WTC11 (cell line): Measurements from ENCODE around the gene SOX15. TPM values are rescaled to one million over a fixed set of nuclear protein-coding genes. Genes with fewer than 3 reads are reported as not detected.
"Not testable (repeated sequence)": the region's sequence is repeated elsewhere in the genome, so short reads cannot be mapped to it uniquely, and the experiment has no call there.

ENCODE experiments used
- ATAC-seq: fragments of 200-7000 bp; cut with Tn5 transposase; 2 replicates; pipeline ENCODE4 v1.10.0; 2021; ENCODE audit warnings: mild to moderate bottlenecking, moderate library complexity
- CTCF ChIA-PET: fragments of 300-600 bp; sonication (Branson Sonifier 250); formaldehyde crosslinking; loops from one replicate; lab custom pipeline; 2021; ENCODE audit warnings: antibody characterized with exemption; lab: Charles Lee
- POLR2A ChIA-PET: fragments of 350-600 bp; sonication (Branson Sonifier 250); formaldehyde crosslinking; loops from one replicate; lab custom pipeline; 2021; ENCODE audit warnings: antibody characterized with exemption; lab: Charles Lee
- DNase-seq: peaks from one replicate; pipeline ENCODE4 v3.0.0; 2021; ENCODE audit warnings: low spot score
- H3K27ac Mint-ChIP-seq: 2 replicates; pipeline ENCODE4 v1.8.0; 2021; ENCODE audit warnings: mixed read lengths
- H3K27me3 Mint-ChIP-seq: 2 replicates; pipeline ENCODE4 v1.8.0; 2021; ENCODE audit warnings: low read depth, mild to moderate bottlenecking, moderate library complexity, mixed read lengths
- H3K36me3 Mint-ChIP-seq: 2 replicates; pipeline ENCODE4 v1.8.0; 2021; ENCODE audit warnings: mixed read lengths
- H3K4me1 Mint-ChIP-seq: 2 replicates; pipeline ENCODE4 v1.8.0; 2022; ENCODE audit warnings: mixed read lengths
- H3K4me3 Mint-ChIP-seq: 2 replicates; pipeline ENCODE4 v1.8.0; 2021; ENCODE audit warnings: mild to moderate bottlenecking, moderate library complexity, mixed read lengths
- H3K9me3 Mint-ChIP-seq: 2 replicates; pipeline ENCODE4 v1.8.0; 2021; ENCODE audit warnings: mixed read lengths
- IRF2 ChIP-seq: sonication (generic); formaldehyde crosslinking; IDR thresholded peaks from 2 replicates; pipeline ENCODE4 v1.8.0; 2022; ENCODE audit warnings: low read depth, missing genetic modification reagents, borderline replicate concordance
- JAZF1 ChIP-seq: fragments of 250-450 bp; sonication (Bioruptor Pico); IDR thresholded peaks from 2 replicates; pipeline ENCODE4 v1.9.0; 2021; ENCODE audit warnings: moderate library complexity, mild to moderate bottlenecking, inconsistent platforms
- NR2C2 ChIP-seq: sonication (generic); formaldehyde crosslinking; IDR thresholded peaks from 2 replicates; pipeline ENCODE4 v1.8.0; 2022; ENCODE audit warnings: mild to moderate bottlenecking, missing genetic modification reagents
- TCF7 ChIP-seq: sonication (generic); formaldehyde crosslinking; IDR thresholded peaks from 2 replicates; pipeline ENCODE4 v1.8.0; 2022; ENCODE audit warnings: mild to moderate bottlenecking, low read depth, missing genetic modification reagents, moderate library complexity
- TEAD4 ChIP-seq: sonication (generic); formaldehyde crosslinking; IDR thresholded peaks from 2 replicates; pipeline ENCODE4 v1.8.0; 2022; ENCODE audit warnings: mild to moderate bottlenecking, missing genetic modification reagents
- ZNF219 ChIP-seq: sonication (generic); formaldehyde crosslinking; IDR thresholded peaks from 2 replicates; pipeline ENCODE4 v1.8.0; 2023; ENCODE audit warnings: missing genetic modification reagents, mild to moderate bottlenecking, borderline replicate concordance
- ZNF232 ChIP-seq: sonication (generic); formaldehyde crosslinking; IDR thresholded peaks from 2 replicates; pipeline ENCODE4 v1.8.0; 2022; ENCODE audit warnings: mild to moderate bottlenecking, missing genetic modification reagents
- ZNF317 ChIP-seq: sonication (generic); formaldehyde crosslinking; IDR thresholded peaks from 2 replicates; pipeline ENCODE4 v1.8.1; 2023; ENCODE audit warnings: low read depth, mild to moderate bottlenecking, moderate library complexity, missing genetic modification reagents, borderline replicate concordance
- total RNA-seq: library from RNA; stranded (reverse); gene quantifications from 3 replicates; pipeline ENCODE4 v1.2.3, GENCODE V29; 2021
- TF ChIP-seq, protein P1 (sequence below): fragments of 250-450 bp; sonication (Bioruptor Pico); IDR thresholded peaks from 2 replicates; pipeline ENCODE4 v1.9.0; 2021; ENCODE audit warnings: mild to moderate bottlenecking, borderline replicate concordance
- TF ChIP-seq, protein P2 (sequence below): sonication (generic); formaldehyde crosslinking; IDR thresholded peaks from 2 replicates; pipeline ENCODE4 v1.8.0; 2023; ENCODE audit warnings: missing genetic modification reagents
- TF ChIP-seq, protein P3 (sequence below): sonication (generic); formaldehyde crosslinking; IDR thresholded peaks from 2 replicates; pipeline ENCODE4 v1.8.1; 2023; ENCODE audit warnings: mild to moderate bottlenecking, missing genetic modification reagents, moderate library complexity
- TF ChIP-seq, protein P4 (sequence below): fragments of 200-600 bp; IDR thresholded peaks from 2 replicates; pipeline ENCODE4 v1.8.0; 2022; ENCODE audit warnings: antibody characterized with exemption
- TF ChIP-seq, protein P5 (sequence below): sonication (generic); formaldehyde crosslinking; conservative IDR thresholded peaks from 2 replicates; pipeline ENCODE4 v1.8.1; 2022; ENCODE audit warnings: mild to moderate bottlenecking, missing genetic modification reagents
- TF ChIP-seq, protein P6 (sequence below): sonication (generic); formaldehyde crosslinking; IDR thresholded peaks from 2 replicates; pipeline ENCODE4 v1.8.1; 2023; ENCODE audit warnings: mild to moderate bottlenecking, moderate library complexity, missing genetic modification reagents
- TF ChIP-seq, protein P7 (sequence below): sonication (generic); formaldehyde crosslinking; IDR thresholded peaks from 2 replicates; pipeline ENCODE4 v1.8.0; 2023; ENCODE audit warnings: missing genetic modification reagents, mild to moderate bottlenecking, borderline replicate concordance

The SOX15 gene
- total RNA-seq, 1 experiment from 2014 or later: 19.9 TPM

DNA sequence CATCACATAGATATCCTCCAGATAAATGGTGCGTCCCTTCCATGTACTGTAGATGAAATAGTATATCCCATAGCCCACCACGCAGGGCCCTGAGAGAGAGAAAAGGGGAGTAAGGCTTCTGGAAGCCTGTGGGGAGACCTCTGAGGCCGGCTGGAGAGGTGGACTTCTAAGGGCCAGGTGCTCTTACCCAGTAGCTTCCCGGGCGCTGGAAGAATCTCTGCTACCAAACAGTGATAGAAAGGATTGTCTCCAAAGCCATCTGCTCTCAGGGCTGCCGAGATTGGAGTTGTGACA, 37.0 kb upstream of the SOX15 start (continued):
- TF ChIP-seq, protein P1, sequence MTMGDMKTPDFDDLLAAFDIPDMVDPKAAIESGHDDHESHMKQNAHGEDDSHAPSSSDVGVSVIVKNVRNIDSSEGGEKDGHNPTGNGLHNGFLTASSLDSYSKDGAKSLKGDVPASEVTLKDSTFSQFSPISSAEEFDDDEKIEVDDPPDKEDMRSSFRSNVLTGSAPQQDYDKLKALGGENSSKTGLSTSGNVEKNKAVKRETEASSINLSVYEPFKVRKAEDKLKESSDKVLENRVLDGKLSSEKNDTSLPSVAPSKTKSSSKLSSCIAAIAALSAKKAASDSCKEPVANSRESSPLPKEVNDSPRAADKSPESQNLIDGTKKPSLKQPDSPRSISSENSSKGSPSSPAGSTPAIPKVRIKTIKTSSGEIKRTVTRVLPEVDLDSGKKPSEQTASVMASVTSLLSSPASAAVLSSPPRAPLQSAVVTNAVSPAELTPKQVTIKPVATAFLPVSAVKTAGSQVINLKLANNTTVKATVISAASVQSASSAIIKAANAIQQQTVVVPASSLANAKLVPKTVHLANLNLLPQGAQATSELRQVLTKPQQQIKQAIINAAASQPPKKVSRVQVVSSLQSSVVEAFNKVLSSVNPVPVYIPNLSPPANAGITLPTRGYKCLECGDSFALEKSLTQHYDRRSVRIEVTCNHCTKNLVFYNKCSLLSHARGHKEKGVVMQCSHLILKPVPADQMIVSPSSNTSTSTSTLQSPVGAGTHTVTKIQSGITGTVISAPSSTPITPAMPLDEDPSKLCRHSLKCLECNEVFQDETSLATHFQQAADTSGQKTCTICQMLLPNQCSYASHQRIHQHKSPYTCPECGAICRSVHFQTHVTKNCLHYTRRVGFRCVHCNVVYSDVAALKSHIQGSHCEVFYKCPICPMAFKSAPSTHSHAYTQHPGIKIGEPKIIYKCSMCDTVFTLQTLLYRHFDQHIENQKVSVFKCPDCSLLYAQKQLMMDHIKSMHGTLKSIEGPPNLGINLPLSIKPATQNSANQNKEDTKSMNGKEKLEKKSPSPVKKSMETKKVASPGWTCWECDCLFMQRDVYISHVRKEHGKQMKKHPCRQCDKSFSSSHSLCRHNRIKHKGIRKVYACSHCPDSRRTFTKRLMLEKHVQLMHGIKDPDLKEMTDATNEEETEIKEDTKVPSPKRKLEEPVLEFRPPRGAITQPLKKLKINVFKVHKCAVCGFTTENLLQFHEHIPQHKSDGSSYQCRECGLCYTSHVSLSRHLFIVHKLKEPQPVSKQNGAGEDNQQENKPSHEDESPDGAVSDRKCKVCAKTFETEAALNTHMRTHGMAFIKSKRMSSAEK (CRISPR knock-in tag): no peak
- TF ChIP-seq, protein P2, sequence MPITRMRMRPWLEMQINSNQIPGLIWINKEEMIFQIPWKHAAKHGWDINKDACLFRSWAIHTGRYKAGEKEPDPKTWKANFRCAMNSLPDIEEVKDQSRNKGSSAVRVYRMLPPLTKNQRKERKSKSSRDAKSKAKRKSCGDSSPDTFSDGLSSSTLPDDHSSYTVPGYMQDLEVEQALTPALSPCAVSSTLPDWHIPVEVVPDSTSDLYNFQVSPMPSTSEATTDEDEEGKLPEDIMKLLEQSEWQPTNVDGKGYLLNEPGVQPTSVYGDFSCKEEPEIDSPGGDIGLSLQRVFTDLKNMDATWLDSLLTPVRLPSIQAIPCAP (CRISPR knock-in tag): no peak

DNA sequence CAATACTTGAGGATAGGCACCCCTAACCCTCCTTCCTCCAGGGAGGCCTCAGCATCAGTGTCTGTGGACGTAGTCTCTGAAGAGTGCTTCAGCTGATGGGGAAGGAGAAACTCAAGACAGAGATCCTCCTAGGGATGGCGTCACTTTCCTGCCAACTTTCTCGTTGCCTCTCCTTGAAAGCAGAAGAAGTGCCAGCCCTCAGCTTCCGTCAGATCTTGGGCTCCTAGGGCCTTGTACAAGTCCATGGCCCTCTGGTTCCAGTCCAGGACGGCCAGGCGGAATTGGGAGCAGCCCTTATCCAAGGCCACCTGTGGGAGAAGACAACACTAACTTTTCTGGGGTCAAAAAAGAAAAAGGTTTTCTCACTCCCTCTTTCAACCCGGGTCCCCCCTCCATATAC, 36.4 kb upstream of the SOX15 start:
- POLR2A ChIA-PET: interaction anchor here (1.0 to 3.1 kb wide), 3 partner anchors 30 to 147 kb away, joined by 3 to 40 read pairs (median 20); partner anchors contain the start of genes TP53 and WRAP53
- Mint-ChIP-seq H3K4me1 (peaks cover 9% of the 10 kb centered on the region), H3K4me3 (peak overlapping the region; percentile 85), H3K36me3 (peaks cover 4% of the 10 kb centered on the region), H3K9me3 (no peaks in the 10 kb centered on the region), H3K27me3 (no peaks in the 10 kb centered on the region), H3K27ac (no peak overlapping the region)
- DNase-seq (no peak), ATAC-seq (no peak)
- CTCF ChIA-PET: interaction anchor here (2.1 to 3.0 kb wide), 6 partner anchors 10 to 61 kb away, joined by 8 to 41 read pairs (median 28); partner anchors contain the start of genes FXR2, SOX15, TP53 and WRAP53
- TF ChIP-seq NR2C2 (CRISPR knock-in tag) (no peak), ZNF317 (CRISPR knock-in tag) (no peak)

DNA sequence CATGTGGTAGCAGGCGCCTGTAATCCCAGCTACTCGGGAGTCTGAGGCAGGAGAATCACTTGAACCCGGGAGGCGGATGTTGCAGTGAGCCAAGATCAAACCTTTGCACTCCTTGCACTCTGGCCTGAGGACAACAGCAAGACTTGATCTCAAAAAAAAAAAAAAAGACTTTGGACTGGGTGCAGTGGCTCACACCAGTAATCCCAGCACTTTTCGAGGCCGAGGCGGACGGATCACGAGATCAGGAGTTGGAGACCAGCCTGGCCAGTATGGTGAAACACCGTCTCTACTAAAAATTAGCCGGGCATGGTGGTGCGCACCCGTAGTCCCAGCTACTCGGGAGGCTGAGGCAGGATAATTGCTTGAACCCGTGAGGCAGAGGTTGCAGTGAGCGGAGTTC, 35.9 kb upstream of the SOX15 start:
- H3K27me3 Mint-ChIP-seq, ATAC-seq, DNase-seq, POLR2A ChIA-PET, H3K4me1 Mint-ChIP-seq, H3K36me3 Mint-ChIP-seq, H3K27ac Mint-ChIP-seq, H3K9me3 Mint-ChIP-seq: not testable (repeated sequence)
- peak overlapping the region; percentile 85; the same call in 1 of the 2 replicates for H3K4me3 Mint-ChIP-seq
- CTCF ChIA-PET: interaction anchor here (0.5 to 3.0 kb wide), 3 partner anchors 10 to 48 kb away, joined by 4 to 29 read pairs (median 8); partner anchors contain the start of gene SOX15

DNA sequence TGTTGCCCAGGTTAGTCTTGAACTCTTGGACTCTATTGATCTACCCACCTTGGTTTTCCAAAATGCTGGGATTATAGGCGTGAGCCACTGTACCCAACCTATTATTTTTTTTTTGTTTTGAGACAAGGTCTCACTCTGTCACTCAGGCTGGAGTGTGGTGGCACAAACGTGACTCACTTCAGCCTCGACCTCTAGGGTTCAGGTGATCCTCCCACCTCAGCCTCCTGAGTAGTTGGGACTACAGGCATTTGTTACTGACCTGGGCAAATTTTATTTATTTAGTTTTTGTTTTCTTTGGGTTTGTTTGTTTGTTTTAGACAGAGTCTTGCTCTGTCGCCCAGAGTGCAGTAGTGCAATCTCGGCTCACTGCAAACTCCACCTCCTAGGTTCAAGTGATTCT, 33.8 kb upstream of the SOX15 start:
- POLR2A ChIA-PET: interaction anchor here (0.6 kb wide), 1 partner anchor 54 kb away, joined by 6 read pairs; no protein-coding TSS in a partner anchor
- TF ChIP-seq, protein P3, sequence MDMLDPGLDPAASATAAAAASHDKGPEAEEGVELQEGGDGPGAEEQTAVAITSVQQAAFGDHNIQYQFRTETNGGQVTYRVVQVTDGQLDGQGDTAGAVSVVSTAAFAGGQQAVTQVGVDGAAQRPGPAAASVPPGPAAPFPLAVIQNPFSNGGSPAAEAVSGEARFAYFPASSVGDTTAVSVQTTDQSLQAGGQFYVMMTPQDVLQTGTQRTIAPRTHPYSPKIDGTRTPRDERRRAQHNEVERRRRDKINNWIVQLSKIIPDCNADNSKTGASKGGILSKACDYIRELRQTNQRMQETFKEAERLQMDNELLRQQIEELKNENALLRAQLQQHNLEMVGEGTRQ (CRISPR knock-in tag): no peak
- TF ChIP-seq IRF2: no peak
- TF ChIP-seq, protein P4, sequence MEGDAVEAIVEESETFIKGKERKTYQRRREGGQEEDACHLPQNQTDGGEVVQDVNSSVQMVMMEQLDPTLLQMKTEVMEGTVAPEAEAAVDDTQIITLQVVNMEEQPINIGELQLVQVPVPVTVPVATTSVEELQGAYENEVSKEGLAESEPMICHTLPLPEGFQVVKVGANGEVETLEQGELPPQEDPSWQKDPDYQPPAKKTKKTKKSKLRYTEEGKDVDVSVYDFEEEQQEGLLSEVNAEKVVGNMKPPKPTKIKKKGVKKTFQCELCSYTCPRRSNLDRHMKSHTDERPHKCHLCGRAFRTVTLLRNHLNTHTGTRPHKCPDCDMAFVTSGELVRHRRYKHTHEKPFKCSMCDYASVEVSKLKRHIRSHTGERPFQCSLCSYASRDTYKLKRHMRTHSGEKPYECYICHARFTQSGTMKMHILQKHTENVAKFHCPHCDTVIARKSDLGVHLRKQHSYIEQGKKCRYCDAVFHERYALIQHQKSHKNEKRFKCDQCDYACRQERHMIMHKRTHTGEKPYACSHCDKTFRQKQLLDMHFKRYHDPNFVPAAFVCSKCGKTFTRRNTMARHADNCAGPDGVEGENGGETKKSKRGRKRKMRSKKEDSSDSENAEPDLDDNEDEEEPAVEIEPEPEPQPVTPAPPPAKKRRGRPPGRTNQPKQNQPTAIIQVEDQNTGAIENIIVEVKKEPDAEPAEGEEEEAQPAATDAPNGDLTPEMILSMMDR: no peak
- TF ChIP-seq TEAD4 (CRISPR knock-in tag): no peak
- no peak for TF ChIP-seq TCF7 (CRISPR knock-in tag)
- TF ChIP-seq, protein P5, sequence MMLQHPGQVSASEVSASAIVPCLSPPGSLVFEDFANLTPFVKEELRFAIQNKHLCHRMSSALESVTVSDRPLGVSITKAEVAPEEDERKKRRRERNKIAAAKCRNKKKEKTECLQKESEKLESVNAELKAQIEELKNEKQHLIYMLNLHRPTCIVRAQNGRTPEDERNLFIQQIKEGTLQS: no peak
- no peak for TF ChIP-seq ZNF232 (CRISPR knock-in tag)
- TF ChIP-seq, protein P6, sequence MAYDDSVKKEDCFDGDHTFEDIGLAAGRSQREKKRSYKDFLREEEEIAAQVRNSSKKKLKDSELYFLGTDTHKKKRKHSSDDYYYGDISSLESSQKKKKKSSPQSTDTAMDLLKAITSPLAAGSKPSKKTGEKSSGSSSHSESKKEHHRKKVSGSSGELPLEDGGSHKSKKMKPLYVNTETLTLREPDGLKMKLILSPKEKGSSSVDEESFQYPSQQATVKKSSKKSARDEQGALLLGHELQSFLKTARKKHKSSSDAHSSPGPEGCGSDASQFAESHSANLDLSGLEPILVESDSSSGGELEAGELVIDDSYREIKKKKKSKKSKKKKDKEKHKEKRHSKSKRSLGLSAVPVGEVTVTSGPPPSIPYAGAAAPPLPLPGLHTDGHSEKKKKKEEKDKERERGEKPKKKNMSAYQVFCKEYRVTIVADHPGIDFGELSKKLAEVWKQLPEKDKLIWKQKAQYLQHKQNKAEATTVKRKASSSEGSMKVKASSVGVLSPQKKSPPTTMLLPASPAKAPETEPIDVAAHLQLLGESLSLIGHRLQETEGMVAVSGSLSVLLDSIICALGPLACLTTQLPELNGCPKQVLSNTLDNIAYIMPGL (CRISPR knock-in tag): no peak
- TF ChIP-seq, protein P7, sequence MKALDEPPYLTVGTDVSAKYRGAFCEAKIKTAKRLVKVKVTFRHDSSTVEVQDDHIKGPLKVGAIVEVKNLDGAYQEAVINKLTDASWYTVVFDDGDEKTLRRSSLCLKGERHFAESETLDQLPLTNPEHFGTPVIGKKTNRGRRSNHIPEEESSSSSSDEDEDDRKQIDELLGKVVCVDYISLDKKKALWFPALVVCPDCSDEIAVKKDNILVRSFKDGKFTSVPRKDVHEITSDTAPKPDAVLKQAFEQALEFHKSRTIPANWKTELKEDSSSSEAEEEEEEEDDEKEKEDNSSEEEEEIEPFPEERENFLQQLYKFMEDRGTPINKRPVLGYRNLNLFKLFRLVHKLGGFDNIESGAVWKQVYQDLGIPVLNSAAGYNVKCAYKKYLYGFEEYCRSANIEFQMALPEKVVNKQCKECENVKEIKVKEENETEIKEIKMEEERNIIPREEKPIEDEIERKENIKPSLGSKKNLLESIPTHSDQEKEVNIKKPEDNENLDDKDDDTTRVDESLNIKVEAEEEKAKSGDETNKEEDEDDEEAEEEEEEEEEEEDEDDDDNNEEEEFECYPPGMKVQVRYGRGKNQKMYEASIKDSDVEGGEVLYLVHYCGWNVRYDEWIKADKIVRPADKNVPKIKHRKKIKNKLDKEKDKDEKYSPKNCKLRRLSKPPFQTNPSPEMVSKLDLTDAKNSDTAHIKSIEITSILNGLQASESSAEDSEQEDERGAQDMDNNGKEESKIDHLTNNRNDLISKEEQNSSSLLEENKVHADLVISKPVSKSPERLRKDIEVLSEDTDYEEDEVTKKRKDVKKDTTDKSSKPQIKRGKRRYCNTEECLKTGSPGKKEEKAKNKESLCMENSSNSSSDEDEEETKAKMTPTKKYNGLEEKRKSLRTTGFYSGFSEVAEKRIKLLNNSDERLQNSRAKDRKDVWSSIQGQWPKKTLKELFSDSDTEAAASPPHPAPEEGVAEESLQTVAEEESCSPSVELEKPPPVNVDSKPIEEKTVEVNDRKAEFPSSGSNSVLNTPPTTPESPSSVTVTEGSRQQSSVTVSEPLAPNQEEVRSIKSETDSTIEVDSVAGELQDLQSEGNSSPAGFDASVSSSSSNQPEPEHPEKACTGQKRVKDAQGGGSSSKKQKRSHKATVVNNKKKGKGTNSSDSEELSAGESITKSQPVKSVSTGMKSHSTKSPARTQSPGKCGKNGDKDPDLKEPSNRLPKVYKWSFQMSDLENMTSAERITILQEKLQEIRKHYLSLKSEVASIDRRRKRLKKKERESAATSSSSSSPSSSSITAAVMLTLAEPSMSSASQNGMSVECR (CRISPR knock-in tag): no peak
- no peak for TF ChIP-seq JAZF1 (CRISPR knock-in tag)
- no peak for TF ChIP-seq ZNF219

More for the DNA sequence above, 33.8 kb upstream of the SOX15 start:
- Mint-ChIP-seq H3K4me1 (peaks cover 9% of the 10 kb centered on the region), H3K36me3 (peaks cover 4% of the 10 kb centered on the region), H3K9me3 (no peaks in the 10 kb centered on the region), H3K4me3 (no peak overlapping the region), H3K27me3 (no peaks in the 10 kb centered on the region), H3K27ac (no peak overlapping the region)
- no peak for ATAC-seq
- CTCF ChIA-PET: interaction anchor here (0.6 to 1.6 kb wide), 4 partner anchors 9 to 64 kb away, joined by 3 to 5 read pairs (median 4); no protein-coding TSS in a partner anchor
- DNase-seq: no peak
